NCI-H748 (cell line): ENCODE measurements around the gene CACNA2D3.

Experiments
- DNase-seq: peaks from one replicate; lab custom pipeline; 2025; ENCODE audit not compliant: unreplicated experiment; lab: John Stamatoyannopoulos, UW

Gene CACNA2D3

DNA sequence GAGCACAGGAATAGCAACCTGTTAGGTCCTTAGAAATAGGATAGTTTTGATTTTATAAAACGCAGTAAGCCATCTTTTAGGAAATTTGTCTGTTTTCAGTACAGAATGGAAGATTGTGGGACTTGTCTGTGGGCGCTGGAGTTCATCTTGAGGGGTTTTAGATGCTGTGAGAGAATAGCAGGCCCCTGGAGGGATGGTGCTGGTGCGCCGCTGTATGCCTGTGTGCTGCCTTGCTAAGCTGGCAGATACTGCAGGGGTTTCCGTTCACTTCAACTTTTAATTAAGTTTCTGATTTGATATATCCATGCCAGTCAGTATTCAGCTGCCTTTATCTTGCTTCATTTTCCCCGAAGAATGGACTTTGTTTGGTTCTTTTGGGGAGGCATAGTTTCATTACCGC is 4.2 kb downstream of the CACNA2D3 start:
- DNase-seq, result no peak

DNA sequence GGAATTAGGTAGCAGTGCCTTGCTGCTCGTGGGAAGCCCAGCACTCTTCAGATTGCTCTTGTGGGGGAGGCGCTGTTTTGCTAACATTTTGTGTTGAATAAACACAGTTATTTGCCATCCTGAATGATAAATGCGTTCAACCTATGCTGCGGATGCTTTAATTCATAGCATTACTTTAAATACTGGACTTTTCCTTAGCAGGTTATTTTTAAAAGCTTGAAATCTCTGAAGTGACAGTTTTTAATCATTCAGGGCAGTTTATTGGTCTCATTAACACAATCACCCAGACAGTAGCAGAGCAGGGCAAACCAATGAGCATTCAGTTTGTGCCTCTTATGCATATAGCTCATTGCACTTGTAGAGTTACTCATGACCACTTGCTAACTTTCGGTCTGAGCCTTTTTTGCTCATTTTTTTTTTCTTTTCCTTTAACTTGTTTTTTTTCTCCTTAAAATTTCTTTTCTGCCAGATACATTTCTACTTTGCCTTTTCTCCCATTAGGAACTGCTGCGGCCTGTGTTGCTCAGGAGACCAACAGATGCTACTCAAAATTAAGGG is 5.2 kb downstream of the CACNA2D3 start:
- DNase-seq, result no peak

DNA sequence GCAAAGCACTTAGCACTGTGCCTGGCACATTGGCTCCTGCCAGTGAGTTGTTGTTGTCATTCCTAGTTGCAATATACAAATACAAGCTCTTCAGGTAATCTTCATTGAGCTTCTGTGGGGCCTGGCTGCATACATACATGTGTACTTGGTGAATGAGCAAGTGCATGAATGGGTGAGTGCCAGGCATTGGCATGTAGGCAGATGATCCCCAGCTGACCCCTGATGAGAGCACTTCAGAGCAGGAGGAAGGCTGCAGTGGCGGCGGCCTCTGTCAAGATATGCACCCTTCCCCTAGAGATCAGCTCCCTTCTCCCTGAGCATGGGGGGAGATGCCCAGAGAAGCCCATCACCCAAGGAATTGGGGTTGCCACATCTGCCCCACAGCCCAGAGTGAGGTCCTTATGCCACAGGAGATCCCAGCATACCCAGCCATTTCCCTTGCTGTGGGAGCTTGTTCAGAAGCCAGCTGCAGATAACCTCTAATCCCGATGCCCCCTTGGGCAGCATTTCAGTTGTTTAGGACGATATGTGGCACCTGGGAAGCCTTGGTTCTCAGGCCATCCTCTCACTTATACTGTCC is 8.8 kb downstream of the CACNA2D3 start:
- DNase-seq, result no peak

DNA sequence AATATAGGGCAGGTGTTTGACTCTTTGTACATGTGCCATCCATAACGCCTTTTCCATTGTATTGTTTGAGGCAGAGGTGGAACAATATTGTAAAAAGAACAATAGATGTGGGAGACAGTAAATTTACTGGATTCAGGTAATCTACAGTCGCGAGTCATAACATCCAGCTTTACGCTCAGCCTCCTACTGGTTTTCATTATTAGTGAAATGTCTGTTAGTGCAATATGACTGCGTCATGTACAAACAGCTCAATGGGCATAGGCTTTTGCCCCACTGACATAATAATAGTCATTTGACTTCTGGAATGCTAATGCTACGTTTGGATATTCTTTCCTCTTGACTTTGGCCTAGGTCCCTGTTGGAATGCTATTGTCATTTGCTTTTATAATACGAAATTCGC is 9.5 kb downstream of the CACNA2D3 start:
- peak; percentile 62 for DNase-seq

DNA sequence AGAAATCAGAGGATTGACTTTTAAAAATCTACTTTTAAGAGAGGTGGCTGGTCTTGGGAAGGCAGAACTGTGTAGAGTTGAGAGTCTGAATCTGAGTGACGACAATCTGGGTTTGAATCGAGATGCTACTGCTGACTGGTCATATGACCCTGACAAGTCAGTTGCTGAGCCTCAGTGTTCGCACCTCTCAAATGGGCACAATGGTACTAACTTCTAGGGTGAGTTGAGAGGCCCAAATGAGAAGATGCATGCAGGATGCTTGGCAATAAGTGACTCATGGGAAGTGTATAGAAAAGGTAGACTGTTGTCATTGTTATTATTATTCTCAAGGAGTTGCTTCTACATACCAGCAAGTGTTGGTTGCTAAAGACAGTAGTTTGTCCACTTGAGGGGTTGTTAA is 10.3 kb downstream of the CACNA2D3 start:
- DNase-seq, result no peak

DNA sequence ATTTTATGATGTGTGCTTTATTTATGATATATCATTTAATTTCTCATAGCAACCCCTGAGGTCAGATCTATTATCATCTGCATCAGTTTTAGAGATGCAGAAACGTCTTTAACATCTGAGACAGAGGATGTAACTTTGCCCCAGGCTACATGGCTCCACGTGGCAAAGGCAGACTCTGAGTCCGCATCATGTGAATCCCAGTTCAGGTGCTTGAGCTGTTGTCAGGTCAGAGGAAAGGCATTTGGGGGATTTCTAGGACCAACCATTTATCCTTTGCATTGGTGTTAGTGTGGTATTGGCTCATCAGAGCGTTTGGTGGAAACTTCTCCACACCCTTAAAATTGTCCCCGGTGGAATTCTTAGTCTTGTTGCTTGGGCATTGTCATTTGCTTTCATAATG is 10.8 kb downstream of the CACNA2D3 start:
- DNase-seq, result no peak

DNA sequence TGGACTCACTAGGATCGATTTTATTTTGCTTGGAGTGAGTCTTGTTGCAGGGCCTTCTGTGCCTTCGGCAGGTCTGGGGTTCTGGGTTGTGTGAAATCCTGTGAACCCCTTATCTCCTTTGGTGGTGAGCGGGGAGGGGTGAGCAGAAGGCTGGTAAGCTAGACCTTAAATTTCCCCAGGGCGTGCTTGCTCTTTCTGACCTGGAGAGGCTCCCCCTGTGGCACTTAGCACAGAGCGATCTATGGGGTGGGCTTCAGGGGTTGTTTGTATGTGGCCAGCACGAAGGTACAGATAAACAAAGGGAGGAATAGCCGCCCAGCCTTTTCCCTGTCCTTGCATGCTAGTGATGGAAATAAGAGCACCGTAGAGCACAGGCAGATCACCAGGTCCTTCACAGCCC is 11.8 kb downstream of the CACNA2D3 start:
- no peak for DNase-seq

DNA sequence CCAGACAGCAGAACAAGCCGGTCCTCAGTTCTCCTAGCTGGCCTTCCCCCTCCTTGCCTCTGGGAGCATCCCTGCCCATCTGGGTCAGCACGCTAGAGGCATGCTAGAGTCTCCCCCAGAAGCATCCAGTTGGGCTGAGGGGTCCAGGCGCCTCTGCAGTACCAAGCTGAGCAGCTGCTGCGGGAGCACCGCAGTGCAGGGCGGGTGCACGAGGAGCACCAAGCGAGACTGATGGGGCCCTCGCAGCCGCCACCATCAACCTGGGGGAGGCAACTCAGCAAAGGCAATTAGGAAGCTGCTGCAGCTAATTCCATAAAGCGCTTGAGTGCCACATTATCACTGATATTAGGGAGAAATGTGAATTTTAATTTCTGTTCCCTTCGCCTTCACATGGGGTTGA is 12.4 kb downstream of the CACNA2D3 start:
- DNase-seq, result no peak

DNA sequence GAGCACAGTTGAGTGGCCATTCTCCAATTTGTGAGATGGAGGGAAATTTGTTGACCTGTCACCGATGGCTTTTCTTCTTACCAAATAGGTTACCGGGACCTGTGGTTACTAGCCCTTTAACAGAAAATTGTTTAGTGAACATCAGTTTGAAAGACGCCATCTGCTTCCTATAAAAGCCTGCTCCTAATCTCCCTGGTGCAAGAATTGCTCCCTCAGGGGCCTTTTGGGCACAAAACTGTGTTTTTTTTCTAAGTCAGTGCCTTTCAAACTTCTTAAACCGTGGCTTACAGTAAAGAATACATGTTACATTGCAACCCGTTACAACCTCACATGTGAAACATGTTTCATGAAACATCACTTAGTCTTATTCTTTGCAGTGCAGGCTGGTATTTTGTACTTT is 15.0 kb downstream of the CACNA2D3 start:
- no peak for DNase-seq

DNA sequence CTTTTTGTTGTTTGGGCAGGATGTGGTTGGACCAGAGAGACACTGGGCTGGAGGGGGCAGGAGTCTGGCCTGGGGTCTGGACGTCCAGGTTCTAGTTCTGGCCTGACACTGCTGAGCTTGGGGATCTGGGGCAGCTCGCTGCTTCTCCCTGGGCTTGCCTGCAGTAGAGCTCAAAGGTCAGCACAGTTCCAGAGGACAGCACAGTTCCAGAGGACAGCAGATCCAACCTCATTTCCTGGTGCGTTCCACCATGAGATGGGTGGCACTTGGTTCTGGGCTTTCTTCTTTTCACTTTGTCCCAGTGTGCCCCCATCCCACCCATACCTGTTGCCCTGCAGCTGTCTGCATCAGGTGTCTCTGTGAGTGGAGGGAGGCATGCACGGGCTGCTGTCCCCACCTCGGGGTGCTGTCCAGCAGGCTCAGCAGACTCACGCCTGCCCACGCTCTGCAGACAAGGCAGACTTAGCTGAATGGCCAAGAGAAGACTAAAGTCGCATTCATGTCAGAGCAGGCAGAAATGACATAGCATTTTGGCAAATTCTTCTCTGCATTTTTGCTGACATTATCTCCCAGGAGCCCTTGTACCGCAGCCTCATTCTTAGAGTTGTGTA is 16.7 kb downstream of the CACNA2D3 start:
- DNase-seq, result no peak

DNA sequence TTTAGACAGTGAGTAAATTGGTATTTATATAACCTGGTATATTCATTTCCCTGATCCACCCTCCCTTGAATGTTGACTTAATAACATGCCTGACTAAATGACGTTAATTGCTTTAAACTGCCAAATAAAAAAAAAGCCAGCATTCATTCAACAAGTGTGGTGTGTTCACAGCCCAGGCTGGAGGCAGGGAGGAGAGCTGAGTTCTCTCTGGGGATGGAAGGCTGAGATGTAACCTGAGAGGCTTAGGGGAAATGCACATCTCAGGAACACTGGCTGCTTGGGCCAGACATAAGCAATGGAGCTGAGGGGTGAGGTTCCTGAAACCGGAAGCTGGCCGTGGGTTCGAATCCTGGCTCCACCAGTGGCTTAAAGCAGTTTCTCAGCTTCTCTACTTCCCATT is 17.3 kb downstream of the CACNA2D3 start:
- DNase-seq, result peak; percentile 53

DNA sequence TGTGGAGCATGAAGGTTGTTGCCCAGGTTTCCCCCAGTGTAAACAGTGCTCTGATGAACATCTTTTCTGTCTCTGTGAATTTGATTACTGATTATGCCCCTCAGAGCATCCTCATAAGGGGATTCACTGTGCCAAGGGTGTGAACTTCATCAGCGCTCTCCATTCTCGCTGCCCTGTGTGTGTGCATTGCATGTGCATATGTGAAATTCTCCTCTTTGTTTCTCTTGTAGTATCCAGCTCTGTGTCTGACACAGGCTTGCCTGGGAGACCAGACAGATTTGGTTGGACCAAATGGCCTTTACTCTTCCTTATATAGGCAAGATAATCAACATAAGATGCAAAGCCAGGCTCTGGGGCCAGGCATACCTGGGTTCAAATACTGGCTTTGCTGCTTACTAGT is 21.9 kb downstream of the CACNA2D3 start:
- no peak for DNase-seq

DNA sequence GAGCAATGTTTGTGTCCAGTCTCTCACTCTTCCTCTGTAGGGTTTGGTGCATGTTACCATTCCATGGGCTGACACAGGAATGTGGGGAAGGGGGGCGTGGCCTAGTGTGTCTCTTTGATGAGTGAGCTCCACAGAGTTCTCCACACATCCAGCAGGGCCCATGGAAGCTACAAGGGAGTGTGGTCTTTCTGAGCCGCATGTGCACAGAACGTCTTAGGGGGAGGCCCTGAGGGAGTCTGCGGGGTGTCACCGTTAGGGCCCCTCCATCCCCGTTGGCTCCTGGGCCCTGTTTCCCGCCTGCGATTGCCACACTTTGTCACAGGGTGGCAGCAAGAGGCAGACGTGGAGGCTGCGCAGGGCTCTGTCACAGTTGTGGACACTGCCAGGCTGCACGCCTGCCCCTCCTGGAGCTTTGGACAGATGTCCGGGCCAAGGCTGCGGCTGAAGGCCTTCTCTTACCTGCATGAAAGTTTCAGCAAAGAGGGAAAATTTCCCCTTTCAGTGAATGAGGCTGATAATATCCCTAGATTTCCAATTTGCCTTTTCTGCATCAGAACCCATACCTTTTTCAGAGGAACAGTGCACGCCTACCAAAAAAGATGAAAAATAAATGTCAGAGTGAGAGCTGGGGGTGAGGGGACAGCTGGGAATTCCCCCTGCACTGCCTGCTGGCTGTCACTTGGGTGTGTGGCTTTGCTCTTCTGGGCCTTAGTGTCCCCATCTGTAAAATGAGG is 24.3 kb downstream of the CACNA2D3 start:
- DNase-seq, result peak; percentile 83

DNA sequence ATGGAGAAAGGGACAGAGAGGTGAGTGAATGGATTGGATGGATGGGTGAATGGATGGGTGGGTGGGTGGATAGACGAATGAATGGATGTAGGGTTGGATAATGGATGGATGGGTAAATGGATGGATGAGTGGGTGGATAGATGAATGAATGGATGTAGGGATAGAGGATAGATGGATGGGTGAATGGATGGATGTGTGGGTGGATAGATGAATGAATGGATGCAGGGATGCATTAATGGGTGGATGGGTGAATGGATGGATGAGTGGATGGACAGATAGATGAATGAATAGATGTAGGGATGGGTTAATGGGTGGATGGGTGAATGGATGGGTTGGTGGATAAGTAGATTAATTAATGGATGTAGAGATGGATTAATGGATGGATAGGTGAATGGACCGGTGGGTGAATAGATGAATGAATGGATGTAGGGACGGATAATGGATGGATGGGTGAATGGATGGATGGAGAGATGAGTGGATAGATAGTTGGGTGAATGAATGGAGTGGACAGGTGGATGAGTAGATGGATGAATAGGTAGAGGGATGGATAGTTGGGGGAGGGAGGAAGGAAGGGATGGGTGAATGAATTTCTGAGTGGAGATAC is 28.6 kb downstream of the CACNA2D3 start:
- DNase-seq, result no peak

DNA sequence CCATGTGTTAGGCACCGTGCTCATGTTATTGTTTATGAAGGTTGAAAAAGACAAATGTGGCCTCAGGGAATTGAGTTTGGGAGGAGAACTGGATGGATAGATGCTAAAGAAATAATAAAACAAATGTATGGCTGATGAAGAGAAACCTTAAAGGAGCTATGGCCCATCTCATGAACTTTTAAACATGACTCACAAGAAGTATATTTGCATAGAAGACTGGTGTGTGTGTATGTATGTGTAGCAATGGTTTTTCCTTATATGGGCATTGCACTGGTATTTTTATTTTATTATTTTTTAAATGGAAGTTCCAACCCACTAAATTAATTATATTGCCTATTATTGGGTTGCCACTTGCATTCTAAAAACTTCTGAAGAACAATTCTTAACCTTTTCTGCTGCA is 31.1 kb downstream of the CACNA2D3 start:
- DNase-seq, result no peak

DNA sequence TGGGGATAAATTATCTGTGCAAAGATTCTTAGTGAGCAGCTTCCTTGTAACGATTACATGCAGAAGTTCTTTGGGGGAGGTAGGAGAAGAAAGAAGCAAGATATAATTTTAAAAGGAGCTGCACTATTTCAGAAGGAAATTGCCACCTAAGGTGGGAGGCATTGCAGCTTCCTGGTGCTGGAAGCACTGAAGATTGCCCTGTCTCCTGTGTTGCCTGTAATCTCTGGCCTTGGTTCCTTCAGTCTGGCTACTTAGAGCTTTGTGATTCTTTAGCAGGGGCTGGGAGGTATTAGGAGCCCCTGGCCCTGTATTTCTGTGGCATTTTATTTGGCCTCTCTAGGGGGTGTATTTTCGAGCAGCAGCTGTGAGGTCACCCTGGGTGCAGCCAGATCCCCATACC is 35.5 kb downstream of the CACNA2D3 start:
- no peak for DNase-seq

DNA sequence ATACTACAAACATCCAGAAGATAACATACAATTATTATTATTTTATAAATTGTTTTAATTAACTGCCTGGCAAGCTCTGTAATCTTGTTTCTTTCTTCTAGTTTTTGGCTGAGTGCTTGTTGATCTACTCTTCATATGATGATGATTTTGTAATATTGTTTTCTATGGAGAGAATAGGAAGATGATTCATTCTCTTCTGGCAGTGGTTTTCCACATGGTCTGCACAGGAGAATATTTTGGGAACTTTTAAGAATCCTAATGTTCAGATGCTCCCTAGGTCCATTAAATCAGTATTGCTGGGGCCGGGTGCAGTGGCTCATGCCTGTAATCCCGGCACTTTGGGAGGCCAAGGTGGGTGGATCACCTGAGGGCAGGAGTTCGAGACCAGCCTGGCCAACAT is 37.6 kb downstream of the CACNA2D3 start:
- no peak for DNase-seq

DNA sequence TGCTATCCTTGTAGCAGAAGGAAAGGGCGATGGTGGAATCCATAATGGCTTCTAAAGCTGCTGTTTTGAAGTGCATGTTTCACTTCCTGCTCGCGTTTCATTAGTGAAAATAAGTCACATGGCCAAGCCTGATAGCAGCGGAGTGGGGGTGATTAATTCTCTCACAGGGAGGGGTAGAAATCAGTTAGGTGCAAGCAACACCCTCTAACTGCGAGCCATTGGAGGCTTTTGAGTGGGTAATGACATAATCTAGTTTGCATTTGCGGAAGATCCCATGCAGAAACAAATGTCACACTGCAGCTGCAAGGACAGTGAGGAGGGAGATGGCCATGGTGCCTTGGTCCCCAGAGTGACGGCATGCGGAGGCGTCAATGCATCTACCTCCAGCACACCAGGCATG is 41.1 kb downstream of the CACNA2D3 start:
- no peak for DNase-seq

DNA sequence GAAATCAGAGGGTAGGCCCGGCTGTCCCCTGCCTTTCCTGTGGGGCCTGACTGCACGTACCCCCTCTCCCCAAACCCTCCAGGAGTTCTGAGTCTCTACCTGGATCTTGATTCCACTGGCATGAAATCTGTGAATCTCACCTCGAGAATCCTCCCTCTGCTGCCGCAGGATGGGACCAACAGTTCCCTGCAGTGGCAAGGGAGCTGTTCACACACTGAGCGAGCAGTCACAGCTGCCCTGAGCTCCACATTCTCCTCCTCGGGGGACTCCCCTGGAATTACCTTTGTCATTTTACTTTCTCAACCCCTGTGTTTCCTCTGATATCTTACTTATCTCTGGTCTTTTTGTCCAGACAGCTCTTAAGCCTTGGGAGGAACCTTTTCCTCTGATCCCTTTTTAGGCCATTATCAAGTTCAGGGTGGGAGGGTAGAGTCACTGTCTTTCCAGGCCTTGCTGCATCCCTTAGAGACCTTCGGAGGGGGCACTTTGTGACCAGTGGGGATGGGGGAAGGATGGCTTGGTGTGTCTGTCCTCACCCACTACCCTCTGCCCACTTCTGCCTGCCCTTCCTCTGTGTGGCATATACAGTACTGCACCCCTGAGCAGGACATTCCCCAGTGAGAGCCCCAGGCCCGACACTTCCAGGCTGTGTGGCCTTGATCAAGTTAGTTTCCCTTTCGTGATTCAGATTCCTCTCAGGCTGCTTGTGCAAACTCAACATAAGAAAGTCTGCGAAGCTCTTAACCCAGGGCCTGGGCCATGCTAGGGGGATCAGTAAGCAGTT is 42.0 kb downstream of the CACNA2D3 start:
- no peak for DNase-seq

DNA sequence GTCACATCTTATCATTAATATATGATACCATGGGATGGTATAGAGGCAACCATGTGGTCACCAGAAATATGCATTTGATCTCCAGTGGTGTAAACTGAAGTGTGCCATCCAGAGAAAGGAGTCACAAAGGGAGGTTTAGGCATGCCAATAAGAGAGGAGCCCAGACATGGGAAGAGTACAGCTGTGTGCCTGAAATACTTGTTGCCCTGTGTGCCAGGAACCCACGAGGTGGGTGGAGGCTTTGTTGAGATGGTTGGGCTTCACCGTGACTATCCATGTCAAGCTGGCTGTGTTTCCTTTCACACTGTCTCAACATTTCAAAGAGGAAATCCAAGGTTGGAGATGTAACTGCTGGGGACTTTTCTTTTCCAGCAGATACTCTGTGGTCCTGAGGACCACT is 43.5 kb downstream of the CACNA2D3 start:
- DNase-seq, result no peak

DNA sequence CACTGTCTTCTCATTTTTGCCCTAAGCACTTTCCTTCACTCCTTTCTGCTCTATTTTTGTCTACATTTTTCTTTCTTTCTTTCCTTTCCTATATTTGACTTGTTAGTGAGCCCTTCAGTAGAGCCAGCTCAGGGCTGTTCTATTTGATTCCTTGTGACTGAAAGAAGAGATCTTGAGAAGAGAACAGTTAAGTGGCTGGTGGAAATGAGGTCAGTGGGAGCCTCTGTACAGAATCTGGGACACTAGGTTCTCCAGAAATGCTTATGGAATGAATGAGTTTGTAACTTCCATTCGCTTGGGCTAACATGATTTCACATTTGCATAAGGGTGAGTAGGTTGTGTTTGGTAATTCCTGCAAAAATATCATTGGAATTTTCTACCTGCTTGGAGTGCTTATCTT is 45.6 kb downstream of the CACNA2D3 start:
- DNase-seq, result no peak
